WTC11 (cell line): Measurements from ENCODE around the gene SYNRG.

Experiments
- CBFB ChIP-seq: sonication (generic); formaldehyde crosslinking; IDR thresholded peaks from 2 replicates; pipeline ENCODE4 v1.8.1; 2022; ENCODE audit warnings: mild to moderate bottlenecking, low read depth, missing genetic modification reagents
- CREB1 ChIP-seq: sonication (generic); formaldehyde crosslinking; IDR thresholded peaks from 2 replicates; pipeline ENCODE4 v1.8.0; 2023; ENCODE audit warnings: mild to moderate bottlenecking, missing genetic modification reagents
- CTCF ChIP-seq: fragments of 200-600 bp; IDR thresholded peaks from 2 replicates; pipeline ENCODE4 v1.8.0; 2022; ENCODE audit warnings: antibody characterized with exemption
- FOXK1 ChIP-seq: sonication (generic); formaldehyde crosslinking; IDR thresholded peaks from 2 replicates; pipeline ENCODE4 v1.8.0; 2022; ENCODE audit warnings: mild to moderate bottlenecking, moderate library complexity, missing genetic modification reagents
- FOXP1 ChIP-seq: sonication (generic); formaldehyde crosslinking; IDR thresholded peaks from 2 replicates; pipeline ENCODE4 v1.8.0; 2022; ENCODE audit warnings: missing genetic modification reagents, mild to moderate bottlenecking, moderate library complexity, borderline replicate concordance
- IRF1 ChIP-seq: sonication (generic); formaldehyde crosslinking; IDR thresholded peaks from 2 replicates; pipeline ENCODE4 v1.8.0; 2023; ENCODE audit warnings: missing genetic modification reagents
- MAX ChIP-seq: sonication (generic); formaldehyde crosslinking; IDR thresholded peaks from 2 replicates; pipeline ENCODE4 v1.8.0; 2022; ENCODE audit warnings: mild to moderate bottlenecking, missing genetic modification reagents
- TP53 ChIP-seq: sonication (generic); formaldehyde crosslinking; IDR thresholded peaks from 2 replicates; pipeline ENCODE4 v1.8.1; 2023; ENCODE audit warnings: mild to moderate bottlenecking, missing genetic modification reagents
- ZMAT4 ChIP-seq: fragments of 250-450 bp; sonication (Bioruptor Pico); IDR thresholded peaks from 2 replicates; pipeline ENCODE4 v1.9.0; 2021; ENCODE audit warnings: mild to moderate bottlenecking
- ZNF138 ChIP-seq: sonication (generic); formaldehyde crosslinking; conservative IDR thresholded peaks from 2 replicates; pipeline ENCODE4 v1.8.1; 2022; ENCODE audit warnings: mild to moderate bottlenecking, moderate library complexity, missing genetic modification reagents

- TF ChIP-seq FOXP1 (CRISPR knock-in tag) (no peak), ZMAT4 (CRISPR knock-in tag) (no peak), CTCF (no peak), CBFB (no peak), MAX (no peak), IRF1 (CRISPR knock-in tag) (no peak), FOXK1 (no peak), ZNF138 (CRISPR knock-in tag) (no peak), CREB1 (CRISPR knock-in tag) (no peak), TP53 (no peak)
Measured at GRCh38 chr17:37476431-37477120, 132.6 kb downstream of the SYNRG start.
